Mesenteric fat pad (tissue), 1 donor: Measurements from ENCODE around the gene CA11. TPM values are rescaled to one million over a fixed set of nuclear protein-coding genes. Genes with fewer than 3 reads are reported as not detected.

Experiments used
- DNase-seq: peaks from one replicate; pipeline ENCODE4 v3.0.0-alpha.2; 2020; ENCODE audit warnings: low spot score
- total RNA-seq: library from RNA; stranded (reverse); fragmentation: NEBNext Ultra II Directional; extraction: Animal tissue kit (Norgen Biotek cat#: 25700); gene quantifications from one replicate; pipeline ENCODE4 v1.2.1, GENCODE V29; 2021
- donor health status: DM: yes; HTN: yes; CAD: no.

The CA11 gene
- total RNA-seq, 1 donor from 2014 or later, result 3.3 TPM

DNA sequence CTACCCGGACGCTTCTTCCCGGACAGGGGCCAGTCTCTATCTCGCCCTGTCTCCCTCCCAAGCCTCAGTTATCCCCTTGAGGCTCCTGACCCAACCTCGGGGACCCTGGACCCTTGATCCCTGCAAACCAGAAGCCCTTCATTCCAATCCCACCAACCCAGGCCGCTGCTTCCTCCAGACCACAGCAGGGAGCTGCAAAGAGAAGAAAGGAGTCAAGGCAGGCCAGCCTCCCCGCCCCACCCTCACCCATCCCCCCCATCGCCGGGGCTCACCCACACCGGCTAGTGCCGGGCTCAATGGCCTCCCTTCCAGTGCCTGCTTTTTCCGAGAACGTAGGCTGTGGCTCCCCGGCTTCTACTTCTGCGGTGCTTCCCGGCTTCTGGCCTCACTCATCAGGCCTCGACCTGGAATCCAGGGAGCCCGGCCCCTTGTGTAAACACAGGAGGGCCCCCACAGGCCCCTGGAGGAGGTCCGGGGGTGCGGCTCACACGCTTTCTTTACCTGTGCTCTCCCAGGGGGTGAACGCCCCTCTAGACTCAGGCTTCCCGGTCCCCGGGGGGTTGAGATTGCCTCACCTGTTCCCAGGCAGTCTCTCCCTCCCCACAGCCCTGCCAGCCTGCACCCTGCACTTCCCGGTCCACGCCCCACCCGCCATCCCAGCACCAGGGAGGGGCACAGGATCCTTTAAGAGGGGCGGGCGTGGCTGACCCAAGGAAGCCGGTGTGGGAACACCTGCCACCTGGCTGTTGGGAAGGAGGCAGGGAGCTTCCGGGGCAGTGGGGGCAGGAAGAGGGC is 31.4 kb downstream of the CA11 start, which contains the start of gene FAM83E:
TSS of gene FAM83E (minus strand) at position 641 of the 795 bp plus-strand sequence. CDS start 1,704 bp downstream, outside the sequence.
- no peak for DNase-seq

GRCh38 chr19:48613852-48614435 is 32.0 kb downstream of the CA11 start:
- no peak for DNase-seq

GRCh38 chr19:48613024-48613851 is 32.7 kb downstream of the CA11 start:
- no peak for DNase-seq

DNA sequence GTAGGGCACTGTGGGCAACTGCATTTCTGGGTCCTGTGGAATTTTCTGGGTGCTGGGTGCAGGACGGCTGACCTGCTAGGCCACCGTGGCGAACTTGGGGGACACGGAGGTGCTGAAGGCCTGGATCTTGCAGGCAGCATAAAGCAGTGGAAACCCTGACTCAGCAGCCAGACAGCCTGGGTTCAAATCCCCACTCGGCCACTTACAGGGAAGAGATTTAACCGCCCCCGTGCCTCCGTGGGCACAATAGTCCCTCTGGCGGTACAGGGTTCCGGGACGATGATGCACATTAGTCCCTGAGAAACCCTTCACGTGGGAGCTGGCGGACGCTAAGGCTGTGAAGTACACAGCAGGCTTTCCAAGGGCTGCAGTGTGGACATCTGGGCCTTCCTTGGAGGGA is 34.1 kb downstream of the CA11 start:
- DNase-seq, result no peak

- no peak for DNase-seq
Observed at GRCh38 chr19:48609571-48610108, 36.3 kb downstream of the CA11 start.

GRCh38 chr19:48608798-48609263 is 37.2 kb downstream of the CA11 start:
- DNase-seq, result no peak

DNA sequence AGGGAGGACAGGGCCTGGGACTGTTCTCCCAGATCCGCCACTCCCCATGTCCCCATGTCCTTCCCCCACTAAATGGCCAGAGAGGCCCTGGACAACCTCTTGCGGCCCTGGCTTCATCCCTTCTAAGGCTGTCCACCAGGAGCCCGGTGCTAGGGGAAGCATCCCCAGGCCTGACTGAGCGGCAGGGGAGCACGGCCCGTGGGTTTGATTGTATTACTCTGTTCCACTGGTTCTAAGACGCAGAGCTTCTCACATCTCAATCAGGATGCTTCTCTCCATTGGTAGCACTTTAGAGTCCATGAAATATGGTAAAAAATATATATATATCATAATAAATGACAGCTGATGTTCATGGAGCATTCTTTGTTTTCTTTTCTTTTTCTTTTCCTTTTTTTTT is 38.6 kb downstream of the CA11 start:
- DNase-seq, result no peak

- no peak for DNase-seq
Observed at GRCh38 chr19:48606463-48607358, 39.3 kb downstream of the CA11 start, which contains the start of gene SPACA4. Gene SPACA4, plus strand, starts transcription at chr19:48606742. Its CDS starts 237 bp downstream, at chr19:48606979.

DNA sequence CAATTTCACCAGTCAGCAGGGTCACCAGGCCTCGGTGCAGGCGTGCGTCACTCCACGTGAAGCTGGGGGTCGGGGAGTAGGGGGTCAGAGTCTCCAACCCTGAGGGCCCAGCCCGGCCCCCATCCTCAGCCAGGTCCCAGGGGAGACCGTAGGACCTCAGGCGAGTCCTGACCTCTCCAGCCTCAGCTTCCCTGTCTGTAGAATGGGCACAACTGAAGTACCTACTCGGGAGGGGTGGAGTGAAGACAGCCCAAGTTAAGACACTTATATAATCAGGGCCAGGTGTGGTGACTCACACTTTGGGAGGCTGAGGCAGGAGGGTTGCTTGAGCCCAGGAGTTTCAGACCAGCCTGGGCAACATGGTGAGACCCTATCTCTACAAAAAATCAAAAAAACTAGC is 42.1 kb downstream of the CA11 start:
- no peak for DNase-seq

GRCh38 chr19:48603449-48603848 is 42.5 kb downstream of the CA11 start:
- no peak for DNase-seq

GRCh38 chr19:48603001-48603400 is 43.0 kb downstream of the CA11 start:
- DNase-seq, result no peak

- DNase-seq, result no peak
Observed at GRCh38 chr19:48600679-48601417, 45.1 kb downstream of the CA11 start.

- DNase-seq, result no peak
Observed at GRCh38 chr19:48598996-48599700, 46.8 kb downstream of the CA11 start.

- no peak for DNase-seq
Observed at GRCh38 chr19:48596679-48597465, 49.1 kb downstream of the CA11 start.

DNA sequence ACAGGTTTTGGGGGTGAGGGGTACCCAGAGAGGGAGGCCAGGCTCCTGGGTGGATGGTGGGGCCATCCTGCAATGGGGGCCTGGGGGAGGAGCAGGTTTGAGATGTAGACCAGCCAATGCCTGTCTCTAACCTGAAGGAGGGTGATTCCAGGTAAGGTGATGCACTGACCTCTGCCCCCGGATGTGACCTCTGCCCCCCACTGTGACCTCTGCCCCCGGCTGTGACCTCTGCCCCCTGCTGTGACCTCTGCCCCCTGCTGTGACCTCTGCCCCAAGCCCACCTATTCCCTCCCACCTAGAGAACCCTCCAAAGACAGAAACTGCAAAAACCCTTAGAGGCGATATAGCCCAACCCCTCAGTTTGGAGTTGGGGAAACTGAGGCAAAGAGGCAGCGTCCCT is 49.8 kb downstream of the CA11 start:
- DNase-seq, result no peak

- DNase-seq, result no peak
Observed at GRCh38 chr19:48595833-48596232, 50.2 kb downstream of the CA11 start.

- DNase-seq, result no peak
Observed at GRCh38 chr19:48595171-48595570, 50.8 kb downstream of the CA11 start.

DNA sequence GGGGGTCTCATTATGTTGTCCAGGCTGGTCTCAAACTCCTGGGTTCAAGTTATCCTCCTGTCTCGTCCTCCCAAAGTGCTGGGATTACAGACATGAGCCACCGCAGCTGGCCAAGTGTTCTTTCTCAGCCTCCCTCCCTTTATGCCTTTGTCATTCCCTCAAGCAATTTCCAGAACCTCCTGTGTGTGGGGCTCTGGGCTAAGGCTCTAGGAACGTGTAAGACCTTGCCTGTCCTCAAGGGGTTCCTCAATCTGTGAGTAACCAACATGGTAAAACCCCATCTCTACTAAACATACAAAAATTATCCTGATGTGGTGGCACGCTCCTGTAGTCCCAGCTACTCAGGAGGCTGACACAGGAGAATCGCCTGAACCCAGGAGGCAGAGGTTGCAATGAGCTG is 55.0 kb downstream of the CA11 start:
- no peak for DNase-seq
